Mononuclear cell (primary cell): Measurements from ENCODE around the gene GTF2IRD1. TPM values are rescaled to one million over a fixed set of nuclear protein-coding genes. Genes with fewer than 3 reads are reported as not detected.
"Not testable (repeated sequence)": the region's sequence is repeated elsewhere in the genome, so short reads cannot be mapped to it uniquely, and the experiment has no call there.

Source experiments
- H3K27me3 ChIP-seq: 2 replicates; pipeline ENCODE4 v1.6.0; 2011; ENCODE audit warnings: low read length, control low read depth; ENCODE audit not compliant: insufficient read depth
- H3K4me1 ChIP-seq: 2 replicates; pipeline ENCODE4 v1.5.1; 2011; ENCODE audit warnings: mild to moderate bottlenecking, low read length, control low read depth; ENCODE audit not compliant: insufficient read depth
- H3K4me3 ChIP-seq: 2 replicates; pipeline ENCODE4 v1.5.1; 2011; ENCODE audit warnings: mild to moderate bottlenecking, low read length, moderate library complexity
- H3K9me3 ChIP-seq: 2 replicates; pipeline ENCODE4 v1.5.1; 2011; ENCODE audit warnings: low read depth, mild to moderate bottlenecking, control low read depth, low read length
- total RNA-seq: library from RNA; depleted of rRNA; stranded (reverse); fragments of >200 nt; gene quantifications from one replicate; pipeline ENCODE4 v1.2.3, GENCODE V29; 2012

Gene GTF2IRD1
- total RNA-seq, 1 donor, result 0.21 TPM

DNA sequence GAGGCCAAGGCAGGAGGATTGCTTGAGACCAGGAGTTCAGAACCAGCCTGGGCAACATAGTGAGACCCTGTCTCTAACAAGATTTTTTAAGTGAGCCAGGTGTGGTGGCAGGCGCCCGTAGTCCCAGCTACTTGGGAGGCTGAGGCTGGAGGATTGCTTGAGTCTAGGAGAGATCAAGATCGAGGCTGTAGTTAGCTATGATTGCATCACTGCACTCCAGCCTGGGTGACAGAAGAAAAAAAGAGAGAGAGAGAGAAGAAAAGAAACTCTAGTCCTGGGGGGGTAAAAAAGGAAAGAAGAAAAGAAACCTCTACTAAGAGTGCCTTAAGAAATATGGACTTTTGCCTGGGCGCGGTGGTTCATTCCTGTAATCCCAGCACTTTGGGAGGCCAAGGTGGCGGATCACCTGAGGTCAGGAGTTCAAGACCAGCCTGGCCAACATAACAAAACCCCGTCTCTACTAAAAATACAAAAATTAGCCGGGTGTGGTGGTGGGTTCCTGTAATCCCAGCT is 34.9 kb downstream of the GTF2IRD1 start:
- H3K4me3 ChIP-seq, H3K9me3 ChIP-seq, H3K4me1 ChIP-seq, H3K27me3 ChIP-seq: not testable (repeated sequence)

DNA sequence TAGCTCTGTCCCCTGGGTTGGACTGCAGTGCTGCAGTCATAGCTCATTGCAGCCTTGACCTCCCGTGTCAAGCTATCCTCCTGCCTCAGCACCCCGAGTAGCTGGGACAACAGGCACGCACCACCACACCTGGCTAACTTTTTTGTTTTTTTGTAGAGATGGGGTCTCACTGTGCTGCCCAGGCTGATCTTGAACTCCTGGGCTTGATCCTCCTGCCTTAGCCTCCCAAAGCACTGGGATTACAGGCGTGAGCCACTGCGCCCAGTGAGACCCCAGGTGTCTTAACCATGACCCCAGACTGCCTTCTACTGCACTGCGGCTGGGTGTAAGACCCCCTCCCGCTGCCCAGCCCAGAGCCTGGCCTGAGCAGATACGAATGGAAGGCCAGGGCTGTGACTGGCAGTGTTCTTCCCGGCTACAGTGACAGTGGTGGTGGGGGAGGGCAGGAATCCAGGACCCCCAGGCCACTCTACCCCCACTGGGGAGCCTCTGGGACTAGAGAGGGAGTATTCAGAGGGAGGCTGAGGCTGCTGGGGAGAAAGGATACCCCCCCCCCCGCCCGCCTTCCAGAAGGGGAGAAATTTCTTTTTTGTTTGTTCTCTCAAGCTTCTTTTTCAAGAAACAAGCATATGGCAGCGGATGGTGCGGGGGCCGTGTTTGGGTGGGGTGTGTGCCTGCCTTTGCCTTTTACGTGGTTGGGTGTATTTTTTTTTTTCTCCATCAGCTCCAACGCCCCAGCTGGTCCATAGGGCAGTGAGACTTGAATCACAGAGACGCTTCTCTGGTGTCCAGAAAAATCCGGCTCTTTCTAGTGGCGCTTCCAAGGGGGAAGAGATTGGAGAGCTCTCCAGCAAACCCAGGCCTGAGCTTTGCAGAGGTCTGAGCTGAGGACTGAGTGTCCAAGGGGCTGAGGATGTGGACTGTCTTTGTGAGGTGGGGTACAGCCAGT is 36.6 kb downstream of the GTF2IRD1 start:
- Histone ChIP-seq H3K4me3 (no peak overlapping the region), H3K27me3 (no peaks in the 10 kb centered on the region), H3K4me1 (no peaks in the 10 kb centered on the region), H3K9me3 (no peaks in the 10 kb centered on the region)

GRCh38 chr7:74491490-74491889 is 37.8 kb downstream of the GTF2IRD1 start:
- not testable (repeated sequence) for H3K4me1 ChIP-seq, H3K27me3 ChIP-seq, H3K4me3 ChIP-seq, H3K9me3 ChIP-seq

DNA sequence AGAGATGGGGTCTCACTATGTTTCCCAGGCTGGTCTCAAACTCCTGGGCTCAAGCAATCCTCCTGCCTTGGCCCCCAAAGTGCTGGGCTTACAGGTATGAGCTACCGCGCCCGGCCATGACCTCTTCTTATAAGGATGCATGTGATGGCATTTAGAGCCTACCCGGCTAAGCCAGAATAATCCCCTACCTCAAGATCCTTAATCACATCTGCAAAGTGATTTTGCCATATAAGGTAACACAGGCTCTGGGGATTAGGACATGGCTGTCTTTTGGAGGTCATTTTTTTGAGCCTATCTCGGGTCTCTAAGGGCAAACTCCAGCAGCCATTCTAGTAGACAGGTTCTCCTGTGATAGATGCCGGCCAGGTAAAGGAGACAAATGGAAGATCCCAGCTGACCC is 39.6 kb downstream of the GTF2IRD1 start:
- H3K9me3 ChIP-seq, result no peaks in the 10 kb centered on the region
- no peaks in the 10 kb centered on the region for H3K27me3 ChIP-seq
- no peak overlapping the region for H3K4me3 ChIP-seq
- no peaks in the 10 kb centered on the region for H3K4me1 ChIP-seq

DNA sequence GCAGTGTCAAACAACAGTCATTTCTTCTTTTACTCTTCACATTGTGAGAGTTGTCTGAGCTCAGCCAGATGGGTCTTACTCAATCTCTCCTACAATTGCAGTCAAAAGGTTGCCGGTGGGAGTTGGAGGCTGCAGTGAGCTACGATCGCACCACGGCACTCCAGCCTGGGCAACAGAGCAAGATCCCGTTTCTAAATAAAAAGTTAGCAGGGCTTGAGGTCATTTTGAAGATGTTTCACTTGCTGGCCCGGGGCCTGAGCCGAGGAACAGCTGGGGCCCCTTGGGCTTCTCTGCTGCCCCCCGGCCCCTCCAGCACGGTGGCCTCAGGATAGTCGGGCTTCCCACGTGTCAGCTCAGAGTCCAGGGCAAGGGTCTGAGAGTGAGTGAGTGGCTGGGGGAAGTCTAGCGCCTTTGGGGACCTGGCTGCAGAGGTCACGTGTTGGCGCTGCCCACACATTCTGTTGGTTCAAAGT is 40.4 kb downstream of the GTF2IRD1 start:
- H3K9me3 ChIP-seq, result no peaks in the 10 kb centered on the region

GRCh38 chr7:74495112-74496086 is 41.7 kb downstream of the GTF2IRD1 start:
- H3K27me3 ChIP-seq, result no peaks in the 10 kb centered on the region
- H3K4me1 ChIP-seq, result no peaks in the 10 kb centered on the region
- H3K9me3 ChIP-seq, result no peaks in the 10 kb centered on the region
- no peak overlapping the region for H3K4me3 ChIP-seq

More for the DNA sequence above, 40.4 kb downstream of the GTF2IRD1 start:
- Histone ChIP-seq H3K4me3 (no peak overlapping the region), H3K4me1 (no peaks in the 10 kb centered on the region), H3K27me3 (no peaks in the 10 kb centered on the region)

- H3K9me3 ChIP-seq, result no peaks in the 10 kb centered on the region
- no peak overlapping the region for H3K4me3 ChIP-seq
- H3K4me1 ChIP-seq, result no peaks in the 10 kb centered on the region
- no peaks in the 10 kb centered on the region for H3K27me3 ChIP-seq
Observed at GRCh38 chr7:74496272-74496671, 42.6 kb downstream of the GTF2IRD1 start.

- H3K27me3 ChIP-seq, H3K9me3 ChIP-seq, H3K4me1 ChIP-seq, H3K4me3 ChIP-seq: not testable (repeated sequence)
Observed at GRCh38 chr7:74496773-74497172, 43.1 kb downstream of the GTF2IRD1 start.

- H3K9me3 ChIP-seq, result no peaks in the 10 kb centered on the region
- H3K4me3 ChIP-seq, result no peak overlapping the region
- no peaks in the 10 kb centered on the region for H3K27me3 ChIP-seq
- no peaks in the 10 kb centered on the region for H3K4me1 ChIP-seq
Observed at GRCh38 chr7:74498354-74498753, 44.6 kb downstream of the GTF2IRD1 start.

DNA sequence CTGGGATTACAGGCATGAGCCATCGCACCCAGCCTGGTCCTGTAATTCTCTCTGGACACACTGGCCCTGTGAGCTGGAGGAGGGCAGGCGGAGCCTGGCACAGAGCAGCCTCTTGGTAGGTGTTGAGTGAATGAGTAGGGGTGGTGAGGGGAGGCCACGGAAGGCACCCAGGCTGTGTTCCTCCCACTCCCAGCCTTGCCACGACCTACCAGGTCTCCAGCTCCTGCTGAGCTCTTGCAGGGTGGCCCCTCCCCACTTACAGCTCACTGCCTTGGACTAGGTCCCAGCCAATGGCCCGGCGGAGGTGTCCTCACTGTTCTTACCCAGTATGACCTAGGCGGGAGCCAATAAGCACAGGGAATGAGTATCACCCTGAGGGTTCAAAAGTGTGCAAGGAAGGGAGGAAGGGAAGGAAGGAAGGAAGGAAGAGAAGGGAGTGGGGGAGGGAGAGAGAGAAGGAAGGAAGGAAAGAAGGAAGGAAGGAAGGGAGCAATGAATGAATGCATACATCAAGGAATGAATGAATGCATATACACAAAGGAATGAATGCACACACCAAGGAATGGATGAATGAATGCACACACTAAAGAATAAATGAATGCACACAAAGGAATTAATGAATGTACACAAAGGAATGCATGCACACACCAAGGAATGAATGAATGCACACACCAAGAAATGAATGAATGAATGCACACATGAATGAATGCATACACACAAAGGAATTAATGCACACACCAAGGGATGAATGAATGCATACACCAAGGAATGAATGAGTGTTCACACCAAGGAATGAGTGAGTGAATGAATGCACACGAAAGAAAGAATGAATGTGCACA is 45.5 kb downstream of the GTF2IRD1 start:
- no peaks in the 10 kb centered on the region for H3K9me3 ChIP-seq
- no peaks in the 10 kb centered on the region for H3K4me1 ChIP-seq
- H3K27me3 ChIP-seq, result no peaks in the 10 kb centered on the region
- no peak overlapping the region for H3K4me3 ChIP-seq

GRCh38 chr7:74499835-74500388 is 46.2 kb downstream of the GTF2IRD1 start:
- no peaks in the 10 kb centered on the region for H3K9me3 ChIP-seq
- no peak overlapping the region for H3K4me3 ChIP-seq
- no peaks in the 10 kb centered on the region for H3K27me3 ChIP-seq
- no peaks in the 10 kb centered on the region for H3K4me1 ChIP-seq

DNA sequence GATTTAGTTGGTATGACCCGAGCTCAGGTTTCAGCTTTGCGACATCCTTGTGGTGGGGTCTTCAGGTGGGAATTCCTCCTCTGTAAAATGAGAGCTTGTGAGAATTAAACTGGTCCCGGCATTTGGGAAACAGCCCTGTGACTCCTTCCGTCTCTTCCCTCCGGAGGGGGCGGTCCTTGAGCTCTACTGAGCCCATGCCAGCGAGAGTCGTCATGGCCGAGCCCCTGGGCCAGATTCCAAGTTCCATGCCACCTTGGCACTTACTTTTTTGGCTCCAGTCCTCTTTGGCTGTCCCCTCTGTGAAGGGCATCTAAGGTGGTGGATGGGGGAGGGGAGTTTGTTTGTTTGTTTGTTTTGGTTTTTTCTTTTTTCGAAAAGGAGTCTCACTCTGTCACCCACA is 47.6 kb downstream of the GTF2IRD1 start:
- no peak overlapping the region for H3K4me3 ChIP-seq
- no peaks in the 10 kb centered on the region for H3K27me3 ChIP-seq
- H3K4me1 ChIP-seq, result no peaks in the 10 kb centered on the region
- H3K9me3 ChIP-seq, result no peaks in the 10 kb centered on the region

DNA sequence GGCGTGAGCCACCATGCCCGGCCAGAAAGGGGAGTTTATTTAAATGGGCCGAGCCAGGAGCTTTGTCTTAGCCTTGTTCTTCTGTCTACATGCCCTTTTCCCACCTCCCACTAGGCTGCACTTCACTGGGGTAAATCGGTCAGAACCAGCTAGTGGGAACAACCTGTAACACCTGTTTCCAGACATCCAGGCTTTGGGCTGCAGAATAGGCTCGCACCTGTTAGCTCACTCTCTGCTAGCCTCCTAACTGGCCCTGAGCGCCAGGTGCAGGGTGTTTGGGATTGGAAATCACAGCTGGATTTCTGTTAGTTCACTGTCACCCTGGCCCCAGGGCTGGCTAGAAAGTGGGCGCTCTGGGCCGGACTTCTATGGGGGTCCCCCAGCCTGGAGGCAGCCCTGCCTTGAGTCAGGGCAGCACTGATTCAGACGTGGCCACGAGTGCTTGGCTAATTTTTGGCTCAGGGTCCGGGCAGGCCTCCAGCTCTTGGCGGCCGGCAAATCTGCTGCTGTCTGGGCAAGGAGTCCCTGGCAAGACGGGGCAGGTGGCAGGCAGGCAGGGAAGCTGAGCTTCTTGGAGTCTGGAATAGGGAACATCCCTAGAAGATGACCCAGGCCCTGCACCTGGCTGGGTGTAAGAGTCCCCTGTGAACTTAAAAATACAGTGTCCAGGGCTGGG is 48.6 kb downstream of the GTF2IRD1 start:
- Histone ChIP-seq H3K27me3 (no peaks in the 10 kb centered on the region), H3K4me1 (no peaks in the 10 kb centered on the region), H3K9me3 (no peaks in the 10 kb centered on the region), H3K4me3 (no peak overlapping the region)

DNA sequence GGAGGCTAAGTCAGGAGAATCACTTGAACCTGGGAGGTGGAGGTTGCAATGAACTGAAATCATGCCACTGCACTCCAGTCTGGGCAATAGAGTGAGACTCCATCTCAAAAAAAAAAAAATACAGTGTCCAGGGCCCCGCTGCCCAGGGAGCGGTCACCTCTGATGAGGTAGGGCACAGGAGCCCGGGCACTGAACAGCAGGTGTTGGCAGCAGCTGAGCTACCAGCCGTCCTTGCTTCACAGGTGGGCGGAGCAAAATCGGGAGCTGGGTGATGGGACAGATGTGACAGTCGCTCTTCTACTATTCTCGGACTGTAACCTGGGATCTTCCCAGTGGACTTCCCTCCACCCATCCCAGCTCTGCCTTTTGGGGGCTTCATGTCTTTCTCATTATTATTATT is 49.4 kb downstream of the GTF2IRD1 start:
- Histone ChIP-seq H3K9me3 (no peaks in the 10 kb centered on the region), H3K4me1 (no peaks in the 10 kb centered on the region), H3K4me3 (no peak overlapping the region), H3K27me3 (no peaks in the 10 kb centered on the region)
